Neural progenitor cell (in vitro differentiated cells): ENCODE data around the gene TNC. TPM values are rescaled to one million over a fixed set of nuclear protein-coding genes. Genes with fewer than 3 reads are reported as not detected.

Source experiments
- DNase-seq: peaks from one replicate; pipeline ENCODE4 v3.0.0-alpha.2; 2016; ENCODE audit warnings: low spot score
- H2AFZ ChIP-seq: fragments of 200-600 bp; sonication (generic); replicated peaks from 2 replicates; pipeline ENCODE4 v1.6.1; 2016; ENCODE audit warnings: antibody characterized with exemption
- H3F3A ChIP-seq: fragments of 200-600 bp; sonication (generic); 2 replicates; pipeline ENCODE4 v1.6.1; 2016; ENCODE audit warnings: antibody characterized with exemption, low read depth
- H3K27ac ChIP-seq: fragments of 200-600 bp; sonication (generic); 2 replicates; pipeline ENCODE4 v1.5.1; 2016; ENCODE audit warnings: mild to moderate bottlenecking
- H3K27me3 ChIP-seq: fragments of 200-600 bp; sonication (generic); 2 replicates; pipeline ENCODE4 v1.6.1; 2016; ENCODE audit warnings: mild to moderate bottlenecking, moderate library complexity
- H3K36me3 ChIP-seq: fragments of 200-600 bp; sonication (generic); 2 replicates; pipeline ENCODE4 v1.5.1; 2016
- H3K4me1 ChIP-seq: fragments of 200-600 bp; sonication (generic); 2 replicates; pipeline ENCODE4 v1.6.1; 2016; ENCODE audit warnings: mixed run types
- H3K4me2 ChIP-seq: fragments of 200-600 bp; sonication (generic); 2 replicates; pipeline ENCODE4 v1.6.1; 2016
- H3K4me3 ChIP-seq: fragments of 200-600 bp; sonication (generic); 2 replicates; pipeline ENCODE4 v1.5.1; 2016
- H3K79me2 ChIP-seq: fragments of 200-600 bp; sonication (generic); 2 replicates; pipeline ENCODE4 v1.6.1; 2016; ENCODE audit warnings: low read depth
- H3K9ac ChIP-seq: fragments of 200-600 bp; sonication (generic); 2 replicates; pipeline ENCODE4 v1.6.1; 2016
- H3K9me3 ChIP-seq: fragments of 200-600 bp; sonication (generic); 2 replicates; pipeline ENCODE4 v1.5.1; 2016; ENCODE audit warnings: low read depth
- H4K20me1 ChIP-seq: fragments of 200-600 bp; sonication (generic); 2 replicates; pipeline ENCODE4 v1.6.1; 2016; ENCODE audit warnings: low read depth
- H3K27ac Mint-ChIP-seq: 3 replicates; pipeline ENCODE4 v1.8.0; 2021; ENCODE audit warnings: mixed read lengths
- H3K27me3 Mint-ChIP-seq: 2 replicates; pipeline ENCODE4 v1.8.0; 2022; ENCODE audit warnings: low read depth, mild to moderate bottlenecking, inconsistent platforms, moderate library complexity, mixed read lengths; ENCODE audit not compliant: insufficient read depth
- H3K36me3 Mint-ChIP-seq: 3 replicates; pipeline ENCODE4 v1.8.0; 2021; ENCODE audit warnings: mixed read lengths
- H3K4me1 Mint-ChIP-seq: 3 replicates; pipeline ENCODE4 v1.8.0; 2021; ENCODE audit warnings: mixed read lengths
- H3K4me3 Mint-ChIP-seq: 3 replicates; pipeline ENCODE4 v1.8.0; 2021; ENCODE audit warnings: mild to moderate bottlenecking, moderate library complexity, mixed read lengths
- H3K9me3 Mint-ChIP-seq: 3 replicates; pipeline ENCODE4 v1.8.0; 2020; ENCODE audit warnings: mixed read lengths
- CTCF ChIP-seq: fragments of 200-600 bp; sonication (generic); IDR thresholded peaks from 2 replicates; pipeline ENCODE4 v1.5.1; 2017; ENCODE audit warnings: antibody characterized with exemption, mild to moderate bottlenecking
- EZH2 ChIP-seq: fragments of 200-600 bp; sonication (generic); IDR thresholded peaks from 2 replicates; pipeline ENCODE4 v1.6.1; 2017; ENCODE audit warnings: antibody characterized with exemption, mild to moderate bottlenecking, moderate library complexity
- EZH2phosphoT487 ChIP-seq: fragments of 200-600 bp; sonication (generic); IDR thresholded peaks from 2 replicates; pipeline ENCODE4 v1.6.1; 2017; ENCODE audit warnings: antibody characterized with exemption
- total RNA-seq: library from RNA; depleted of rRNA; stranded (reverse); fragments of >200 nt; gene quantifications from 2 replicates; pipeline ENCODE4 v1.2.3, GENCODE V29; 2015; ENCODE audit warnings: low replicate concordance

The TNC gene
- total RNA-seq, 1 donor from 2014 or later = 54.9 TPM

- Mint-ChIP-seq H3K27me3 (peaks cover 6% of the 10 kb centered on the region), H3K36me3 (no peaks in the 10 kb centered on the region), H3K9me3 (no peaks in the 10 kb centered on the region), H3K4me1 (no peaks in the 10 kb centered on the region), H3K27ac (no peak overlapping the region), H3K4me3 (no peak overlapping the region)
- no peaks in the 10 kb centered on the region for H3K27me3 ChIP-seq
- H3K9me3 ChIP-seq = no peaks in the 10 kb centered on the region
- H3K4me2 ChIP-seq = no peak overlapping the region
- H3K9ac ChIP-seq = no peak overlapping the region
- H3K4me1 ChIP-seq = no peaks in the 10 kb centered on the region
- no peaks in the 10 kb centered on the region for H4K20me1 ChIP-seq
- H3F3A ChIP-seq = no peaks in the 10 kb centered on the region
- H2AFZ ChIP-seq = no peak overlapping the region
- H3K36me3 ChIP-seq = no peaks in the 10 kb centered on the region
- no peak for DNase-seq
- no peaks in the 10 kb centered on the region for H3K79me2 ChIP-seq
- no peak for TF ChIP-seq EZH2phosphoT487
- no peak for TF ChIP-seq CTCF
- no peak for TF ChIP-seq EZH2
- H3K4me3 ChIP-seq = no peak overlapping the region
- no peak overlapping the region for H3K27ac ChIP-seq
These were observed 24.7 kb upstream of the TNC start for GRCh38 chr9:115142517-115143270.

- Histone ChIP-seq H3K36me3 (no peaks in the 10 kb centered on the region), H3K4me1 (no peaks in the 10 kb centered on the region), H3K79me2 (no peaks in the 10 kb centered on the region), H3K9me3 (no peaks in the 10 kb centered on the region), H3K9ac (no peak overlapping the region), H2AFZ (no peak overlapping the region), H3K4me2 (no peak overlapping the region), H4K20me1 (no peaks in the 10 kb centered on the region), H3K4me3 (no peak overlapping the region), H3K27me3 (no peaks in the 10 kb centered on the region), H3F3A (no peaks in the 10 kb centered on the region), H3K27ac (no peak overlapping the region)
- no peaks in the 10 kb centered on the region for H3K9me3 Mint-ChIP-seq
- H3K4me3 Mint-ChIP-seq = no peak overlapping the region
- TF ChIP-seq CTCF = no peak
- no peak for TF ChIP-seq EZH2phosphoT487
- no peak for TF ChIP-seq EZH2
- no peak overlapping the region for H3K27ac Mint-ChIP-seq
- H3K36me3 Mint-ChIP-seq = no peaks in the 10 kb centered on the region
- peaks cover 6% of the 10 kb centered on the region for H3K27me3 Mint-ChIP-seq
- H3K4me1 Mint-ChIP-seq = no peaks in the 10 kb centered on the region
- no peak for DNase-seq
These were observed 24.1 kb upstream of the TNC start for GRCh38 chr9:115142090-115142489.

GRCh38 chr9:115141612-115142011 lies 23.7 kb upstream of the TNC start:
- no peak overlapping the region for H3K27ac ChIP-seq

More at GRCh38 chr9:115141612-115142011, 23.7 kb upstream of the TNC start:
- Histone ChIP-seq H3K27me3 (no peaks in the 10 kb centered on the region), H3K9ac (no peak overlapping the region), H4K20me1 (no peaks in the 10 kb centered on the region), H3K36me3 (no peaks in the 10 kb centered on the region), H3K4me2 (no peak overlapping the region), H3K9me3 (no peaks in the 10 kb centered on the region), H3K79me2 (no peaks in the 10 kb centered on the region), H3K4me3 (no peak overlapping the region), H2AFZ (no peak overlapping the region), H3F3A (no peaks in the 10 kb centered on the region), H3K4me1 (no peaks in the 10 kb centered on the region)
- Mint-ChIP-seq H3K27ac (no peak overlapping the region), H3K27me3 (peaks cover 6% of the 10 kb centered on the region), H3K4me1 (no peaks in the 10 kb centered on the region), H3K9me3 (no peaks in the 10 kb centered on the region), H3K36me3 (no peaks in the 10 kb centered on the region), H3K4me3 (no peak overlapping the region)
- no peak for DNase-seq
- TF ChIP-seq EZH2 = no peak
- no peak for TF ChIP-seq CTCF
- no peak for TF ChIP-seq EZH2phosphoT487
